Measurements from ENCODE around the gene CA9. TPM values are rescaled to one million over a fixed set of nuclear protein-coding genes. Genes with fewer than 3 reads are reported as not detected.

CA9 gene
- total RNA-seq, 1 donor from 2014 or later: 0.55 TPM

GRCh38 chr9:35686222-35687203 is 12.8 kb downstream of the CA9 start:
- intact Hi-C loops (cut with DNase I): no loop called here
- peak overlapping the region; percentile 3 for H3K4me3 ChIP-seq
- H3K27ac ChIP-seq: no peak overlapping the region
- peaks cover 14% of the 10 kb centered on the region for H3K4me1 ChIP-seq
- DNase-seq (no peak), ATAC-seq (peak; percentile 7)
- no peaks in the 10 kb centered on the region for H3K9me3 ChIP-seq
- TF ChIP-seq CTCF (IDR thresholded peaks at IDR 0.05): no peak
- H3K27me3 ChIP-seq: no peaks in the 10 kb centered on the region
- H3K36me3 ChIP-seq: peaks cover 10% of the 10 kb centered on the region

- ATAC-seq: no peak
- Histone ChIP-seq H3K36me3 (peaks cover 10% of the 10 kb centered on the region), H3K27me3 (no peaks in the 10 kb centered on the region), H3K9me3 (no peaks in the 10 kb centered on the region), H3K4me1 (peaks cover 15% of the 10 kb centered on the region), H3K27ac (no peak overlapping the region), H3K4me3 (peak overlapping the region; percentile 76)
- intact Hi-C loops (cut with DNase I): no loop called here
- no peak for DNase-seq
- TF ChIP-seq CTCF (IDR thresholded peaks at IDR 0.05): no peak
These were observed 13.6 kb downstream of the CA9 start for GRCh38 chr9:35687306-35687705.

DNA sequence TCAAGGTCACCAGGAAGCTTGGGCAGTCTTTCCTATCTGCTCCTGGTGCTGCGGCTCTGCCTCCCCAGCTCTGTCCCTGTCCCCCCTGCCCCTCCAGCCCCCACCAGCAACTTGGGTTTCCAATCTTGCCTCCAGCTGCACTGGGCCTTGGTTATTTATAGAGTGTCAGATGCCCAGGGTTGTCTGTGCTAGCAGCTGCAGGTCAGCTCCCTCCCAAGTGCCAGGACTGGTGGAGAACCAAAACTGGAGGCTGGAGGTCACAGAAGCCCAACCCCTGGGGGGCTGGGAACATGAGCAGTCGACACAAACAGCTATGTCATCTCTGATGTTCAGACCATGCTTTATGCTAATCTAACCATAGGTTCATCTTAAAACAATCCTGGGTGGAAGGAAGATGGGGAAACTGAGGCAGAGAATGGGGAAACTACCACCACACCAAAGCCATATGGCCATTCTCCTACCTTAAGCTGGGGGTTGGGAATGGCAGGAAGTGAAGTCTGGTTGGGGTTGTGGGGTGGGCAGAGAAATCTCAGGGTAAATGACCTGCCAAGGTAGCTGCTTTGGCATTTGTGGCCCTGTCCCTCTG is 14.3 kb downstream of the CA9 start:
- ATAC-seq: no peak
- intact Hi-C loops (cut with DNase I): no loop called here
- peak overlapping the region; percentile 76 for H3K4me3 ChIP-seq
- H3K9me3 ChIP-seq: no peaks in the 10 kb centered on the region
- no peak overlapping the region for H3K27ac ChIP-seq
- H3K4me1 ChIP-seq: peaks cover 15% of the 10 kb centered on the region
- TF ChIP-seq CTCF (IDR thresholded peaks at IDR 0.05): no peak
- peaks cover 9% of the 10 kb centered on the region for H3K36me3 ChIP-seq
- H3K27me3 ChIP-seq: no peaks in the 10 kb centered on the region
- no peak for DNase-seq

- Histone ChIP-seq H3K4me1 (peaks cover 15% of the 10 kb centered on the region), H3K27ac (peak overlapping the region; percentile 83), H3K4me3 (peak overlapping the region; percentile 76), H3K9me3 (no peaks in the 10 kb centered on the region), H3K36me3 (peaks cover 5% of the 10 kb centered on the region), H3K27me3 (no peaks in the 10 kb centered on the region)
- DNase-seq (no peak), ATAC-seq (no peak)
- intact Hi-C loops (cut with DNase I): no loop called here
- TF ChIP-seq CTCF (IDR thresholded peaks at IDR 0.05): no peak
These were observed 15.1 kb downstream of the CA9 start for GRCh38 chr9:35688558-35689541.

GRCh38 chr9:35689542-35690293 is 16.0 kb downstream of the CA9 start, which contains the start of gene TPM2:
TSS of gene TPM2 (minus strand) at chr9:35689925. CDS start at chr9:35689817, 108 bp downstream.
- Histone ChIP-seq H3K4me3 (peak within 1 kb of the TSS; percentile 76), H3K9me3 (no peaks in the 10 kb centered on the region), H3K36me3 (peaks cover 5% of the 10 kb centered on the region), H3K4me1 (peaks cover 15% of the 10 kb centered on the region), H3K27ac (peak within 1 kb of the TSS; percentile 83), H3K27me3 (no peaks in the 10 kb centered on the region)
- ATAC-seq (peak; percentile 51), DNase-seq (no peak)
- intact Hi-C loops (cut with DNase I): no loop called here
- no peak for TF ChIP-seq CTCF (IDR thresholded peaks at IDR 0.05)

Data from upper lobe of right lung (tissue), 1 donor.